NCI-H345 treated with DMSO at 0.1 percent for 48 hours (cell line): ENCODE measurements around the gene PPM1E.

Experiments used
- DNase-seq: peaks from one replicate; lab custom pipeline; 2025; ENCODE audit not compliant: unreplicated experiment; lab: John Stamatoyannopoulos, UW

The PPM1E gene

DNA sequence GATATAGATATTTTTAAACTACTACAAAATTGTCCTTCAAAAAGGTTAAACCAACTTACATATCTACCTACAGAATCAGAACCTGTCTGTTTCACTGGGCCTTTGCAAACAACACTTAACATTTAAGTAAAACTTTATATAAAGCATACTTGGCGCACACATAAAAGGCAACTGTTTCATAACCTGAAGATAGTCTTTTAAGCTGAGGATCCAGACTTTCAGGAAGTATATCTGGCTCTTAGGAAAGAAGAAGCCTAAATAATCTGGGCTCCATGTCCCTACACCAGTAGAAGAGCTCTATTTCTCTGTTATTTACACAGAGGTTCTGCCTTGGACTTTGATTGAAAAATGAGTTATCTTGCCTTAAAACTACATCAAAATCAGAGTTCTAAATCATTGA, 275.2 kb downstream of the PPM1E start:
- no peak for DNase-seq
